DOHH2 (cell line): ENCODE measurements around the gene OSR1.

ENCODE experiments used
- H3F3A ChIP-seq: fragments of 200-600 bp; sonication (generic), shearing (Covaris generic); 2 replicates; pipeline ENCODE4 v1.6.0; 2016; ENCODE audit warnings: antibody characterized with exemption, mild to moderate bottlenecking; ENCODE audit not compliant: control insufficient read depth, insufficient read depth
- H3K27ac ChIP-seq: fragments of 200-600 bp; sonication (generic); 2 replicates; pipeline ENCODE4 v1.5.1; 2014; ENCODE audit warnings: low read depth, mild to moderate bottlenecking, low read length, moderate library complexity
- H3K27me3 ChIP-seq: fragments of 200-600 bp; sonication (generic); 2 replicates; pipeline ENCODE4 v1.6.1; 2014; ENCODE audit warnings: mild to moderate bottlenecking, low read length, mixed read lengths; ENCODE audit not compliant: control insufficient read depth
- H3K36me3 ChIP-seq: fragments of 200-600 bp; sonication (generic); 2 replicates; pipeline ENCODE4 v1.6.1; 2014; ENCODE audit warnings: mild to moderate bottlenecking, low read length, moderate library complexity, mixed read lengths; ENCODE audit not compliant: control insufficient read depth
- H3K4me1 ChIP-seq: fragments of 200-600 bp; sonication (generic); 2 replicates; pipeline ENCODE4 v1.6.1; 2014; ENCODE audit warnings: mild to moderate bottlenecking, low read length, mixed read lengths; ENCODE audit not compliant: control insufficient read depth
- H3K4me2 ChIP-seq: fragments of 200-600 bp; sonication (generic); 2 replicates; pipeline ENCODE4 v1.6.0; 2014; ENCODE audit warnings: mild to moderate bottlenecking, low read length, moderate library complexity
- H3K4me3 ChIP-seq: fragments of 200-600 bp; sonication (generic); 2 replicates; pipeline ENCODE4 v1.5.1; 2014; ENCODE audit warnings: mild to moderate bottlenecking, low read length, mixed read lengths
- H3K79me2 ChIP-seq: fragments of 200-600 bp; sonication (generic); 2 replicates; pipeline ENCODE4 v1.6.1; 2014; ENCODE audit warnings: mild to moderate bottlenecking, low read length, mixed read lengths; ENCODE audit not compliant: control insufficient read depth
- H3K9me2 ChIP-seq: fragments of 200-600 bp; sonication (generic); replicated peaks from 2 replicates; pipeline ENCODE4 v1.6.1; 2014; ENCODE audit warnings: mild to moderate bottlenecking, low read length, mixed read lengths; ENCODE audit not compliant: control insufficient read depth
- H3K9me3 ChIP-seq: fragments of 200-600 bp; sonication (generic); 2 replicates; pipeline ENCODE4 v1.6.1; 2014; ENCODE audit warnings: antibody characterized with exemption, low read length, mixed read lengths; ENCODE audit not compliant: control insufficient read depth, insufficient read depth
- H4K20me1 ChIP-seq: fragments of 200-600 bp; sonication (generic); 2 replicates; pipeline ENCODE4 v1.6.0; 2014; ENCODE audit warnings: low read depth, mild to moderate bottlenecking, antibody characterized with exemption, low read length, moderate library complexity; ENCODE audit not compliant: control insufficient read depth, insufficient read depth
- EZH2phosphoT487 ChIP-seq: fragments of 200-600 bp; sonication (generic); IDR thresholded peaks from 2 replicates; pipeline ENCODE4 v1.6.1; 2017; ENCODE audit warnings: borderline replicate concordance, mild to moderate bottlenecking, antibody characterized with exemption, low read length, moderate library complexity, mixed read lengths
- TF ChIP-seq, protein P1 (sequence below): fragments of 200-600 bp; sonication (generic); IDR thresholded peaks from one replicate; pipeline ENCODE4 v1.5.1; 2014; ENCODE audit warnings: antibody characterized with exemption, mild to moderate bottlenecking, low read depth, low read length; ENCODE audit not compliant: poor library complexity, severe bottlenecking

OSR1 gene

DNA sequence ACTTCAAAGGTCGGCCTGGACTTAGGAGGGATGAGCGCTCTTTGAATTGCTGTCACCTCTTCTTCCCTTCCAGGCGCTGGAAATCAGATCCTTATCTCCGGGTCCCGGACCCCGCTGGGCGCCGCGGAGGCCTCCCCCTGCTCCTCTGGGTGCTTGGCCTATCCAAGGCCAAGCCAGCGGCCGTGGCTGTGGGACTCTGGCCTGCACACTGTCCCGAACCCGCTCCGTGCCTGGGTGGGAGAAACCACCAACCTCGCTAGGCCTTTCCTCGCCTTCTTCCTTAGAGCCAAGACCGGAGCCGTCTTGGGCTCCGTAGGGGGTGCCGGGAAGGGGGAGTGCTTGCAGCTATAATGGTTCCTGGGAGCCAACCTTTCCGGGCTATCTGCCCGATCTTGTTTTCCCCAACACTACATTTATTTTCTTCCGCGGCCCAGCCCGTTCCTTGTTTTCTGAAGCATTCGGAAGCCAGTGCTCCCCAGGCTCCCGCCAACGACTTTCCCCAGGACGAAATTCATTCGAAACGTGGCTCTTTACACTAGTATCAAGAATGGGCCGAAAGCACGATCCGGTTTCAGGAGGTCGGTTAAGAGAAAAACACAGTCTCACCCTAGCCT is 2.4 kb downstream of the OSR1 start:
- H3K9me2 ChIP-seq = no peaks in the 10 kb centered on the region
- no peaks in the 10 kb centered on the region for H3K79me2 ChIP-seq
- no peaks in the 10 kb centered on the region for H3F3A ChIP-seq
- no peaks in the 10 kb centered on the region for H3K9me3 ChIP-seq
- H3K27me3 ChIP-seq = peaks cover 34% of the 10 kb centered on the region
- H3K36me3 ChIP-seq = no peaks in the 10 kb centered on the region
- TF ChIP-seq, protein P1, sequence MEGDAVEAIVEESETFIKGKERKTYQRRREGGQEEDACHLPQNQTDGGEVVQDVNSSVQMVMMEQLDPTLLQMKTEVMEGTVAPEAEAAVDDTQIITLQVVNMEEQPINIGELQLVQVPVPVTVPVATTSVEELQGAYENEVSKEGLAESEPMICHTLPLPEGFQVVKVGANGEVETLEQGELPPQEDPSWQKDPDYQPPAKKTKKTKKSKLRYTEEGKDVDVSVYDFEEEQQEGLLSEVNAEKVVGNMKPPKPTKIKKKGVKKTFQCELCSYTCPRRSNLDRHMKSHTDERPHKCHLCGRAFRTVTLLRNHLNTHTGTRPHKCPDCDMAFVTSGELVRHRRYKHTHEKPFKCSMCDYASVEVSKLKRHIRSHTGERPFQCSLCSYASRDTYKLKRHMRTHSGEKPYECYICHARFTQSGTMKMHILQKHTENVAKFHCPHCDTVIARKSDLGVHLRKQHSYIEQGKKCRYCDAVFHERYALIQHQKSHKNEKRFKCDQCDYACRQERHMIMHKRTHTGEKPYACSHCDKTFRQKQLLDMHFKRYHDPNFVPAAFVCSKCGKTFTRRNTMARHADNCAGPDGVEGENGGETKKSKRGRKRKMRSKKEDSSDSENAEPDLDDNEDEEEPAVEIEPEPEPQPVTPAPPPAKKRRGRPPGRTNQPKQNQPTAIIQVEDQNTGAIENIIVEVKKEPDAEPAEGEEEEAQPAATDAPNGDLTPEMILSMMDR = no peak
- no peak for TF ChIP-seq EZH2phosphoT487
- no peaks in the 10 kb centered on the region for H4K20me1 ChIP-seq
- H3K4me2 ChIP-seq = no peak overlapping the region
- no peaks in the 10 kb centered on the region for H3K4me1 ChIP-seq
- no peak overlapping the region for H3K4me3 ChIP-seq
- no peak overlapping the region for H3K27ac ChIP-seq

DNA sequence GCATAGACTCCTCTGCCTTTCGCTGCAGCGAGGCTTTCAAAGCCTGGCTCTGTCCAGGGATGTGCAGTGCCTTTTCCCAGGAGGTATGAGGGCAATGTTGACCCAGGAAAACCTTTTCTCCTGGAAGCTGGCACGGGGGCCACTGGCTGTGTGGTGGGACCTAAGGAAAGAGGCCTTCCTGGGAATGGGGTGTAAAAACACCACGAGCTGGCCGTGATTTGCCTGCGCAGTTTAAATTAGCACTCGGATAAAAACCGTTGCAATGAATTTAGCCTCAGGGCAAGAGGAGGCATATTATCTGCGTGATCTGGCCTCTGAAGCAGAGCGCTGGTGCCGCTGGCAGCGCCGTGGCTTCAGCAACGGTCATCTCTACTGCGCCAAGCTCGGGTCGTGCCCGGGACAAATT is 3.0 kb downstream of the OSR1 start:
- no peak for TF ChIP-seq EZH2phosphoT487
- TF ChIP-seq, protein P1 = no peak
- H3F3A ChIP-seq = no peaks in the 10 kb centered on the region
- H3K79me2 ChIP-seq = no peaks in the 10 kb centered on the region
- no peaks in the 10 kb centered on the region for H3K9me3 ChIP-seq
- H3K4me1 ChIP-seq = no peaks in the 10 kb centered on the region
- H3K27ac ChIP-seq = no peak overlapping the region
- peaks cover 32% of the 10 kb centered on the region for H3K27me3 ChIP-seq
- no peaks in the 10 kb centered on the region for H3K36me3 ChIP-seq
- H4K20me1 ChIP-seq = no peaks in the 10 kb centered on the region
- no peak overlapping the region for H3K4me3 ChIP-seq
- H3K9me2 ChIP-seq = no peaks in the 10 kb centered on the region
- H3K4me2 ChIP-seq = no peak overlapping the region

DNA sequence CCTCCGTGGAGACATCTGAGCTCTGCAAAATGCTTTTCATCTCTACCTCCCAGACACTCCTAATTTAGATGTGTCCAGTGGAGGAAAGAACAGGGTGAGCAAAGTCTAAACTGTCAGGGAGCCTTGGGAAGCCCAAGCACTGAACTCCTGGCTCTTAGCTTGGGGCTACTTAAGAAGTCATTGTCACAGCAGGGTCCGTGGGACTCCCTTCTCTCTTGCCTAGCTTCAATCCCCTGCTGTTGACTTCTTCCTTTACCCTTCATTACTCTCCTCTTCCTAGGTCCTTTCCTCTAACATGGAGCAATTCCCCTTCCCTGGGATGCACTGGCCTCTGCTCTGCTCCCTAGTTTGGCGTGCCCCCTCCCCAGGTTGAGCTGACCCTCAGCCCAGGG is 3.4 kb downstream of the OSR1 start:
- no peaks in the 10 kb centered on the region for H3K9me2 ChIP-seq
- no peaks in the 10 kb centered on the region for H3K4me1 ChIP-seq
- H3K4me3 ChIP-seq = no peak overlapping the region
- H3K4me2 ChIP-seq = no peak overlapping the region
- H3K9me3 ChIP-seq = no peaks in the 10 kb centered on the region
- H3K27me3 ChIP-seq = peaks cover 28% of the 10 kb centered on the region
- H4K20me1 ChIP-seq = no peaks in the 10 kb centered on the region
- no peaks in the 10 kb centered on the region for H3K36me3 ChIP-seq
- no peak overlapping the region for H3K27ac ChIP-seq
- TF ChIP-seq EZH2phosphoT487 = no peak
- TF ChIP-seq, protein P1 = no peak
- no peaks in the 10 kb centered on the region for H3K79me2 ChIP-seq
- H3F3A ChIP-seq = no peaks in the 10 kb centered on the region

DNA sequence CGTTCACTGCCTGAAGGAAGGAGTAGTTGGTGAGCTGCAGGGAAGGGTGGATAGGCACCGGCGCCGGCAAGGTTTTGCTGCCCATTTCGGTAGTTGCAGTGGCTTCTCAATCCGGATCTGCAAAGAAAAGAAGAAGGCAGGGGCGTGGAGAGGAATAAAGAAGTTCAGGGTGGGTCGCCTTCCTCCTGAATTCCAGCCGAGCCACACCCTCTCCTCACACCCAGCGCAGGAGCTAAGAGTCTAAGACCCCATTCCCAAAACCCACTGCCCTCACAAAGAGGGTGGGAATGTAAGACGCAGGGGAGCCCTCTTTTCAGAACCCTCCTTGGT is 4.7 kb downstream of the OSR1 start:
- H3K4me2 ChIP-seq = no peak overlapping the region
- no peaks in the 10 kb centered on the region for H3K9me3 ChIP-seq
- H3K36me3 ChIP-seq = no peaks in the 10 kb centered on the region
- no peaks in the 10 kb centered on the region for H4K20me1 ChIP-seq
- peaks cover 20% of the 10 kb centered on the region for H3K27me3 ChIP-seq
- H3K4me1 ChIP-seq = no peaks in the 10 kb centered on the region
- no peak overlapping the region for H3K4me3 ChIP-seq
- H3F3A ChIP-seq = no peaks in the 10 kb centered on the region
- H3K27ac ChIP-seq = no peak overlapping the region
- TF ChIP-seq, protein P1 = no peak
- TF ChIP-seq EZH2phosphoT487 = no peak
- no peaks in the 10 kb centered on the region for H3K9me2 ChIP-seq
- no peaks in the 10 kb centered on the region for H3K79me2 ChIP-seq
